ENCODE results near the gene TGM1. TPM values are rescaled to one million over a fixed set of nuclear protein-coding genes. Genes with fewer than 3 reads are reported as not detected.

The TGM1 gene
- total and polyA plus RNA-seq, 2 donors (not counting 1 experiment from before 2014, with no cell fraction given), result 2.7 to 11.9 TPM

DNA sequence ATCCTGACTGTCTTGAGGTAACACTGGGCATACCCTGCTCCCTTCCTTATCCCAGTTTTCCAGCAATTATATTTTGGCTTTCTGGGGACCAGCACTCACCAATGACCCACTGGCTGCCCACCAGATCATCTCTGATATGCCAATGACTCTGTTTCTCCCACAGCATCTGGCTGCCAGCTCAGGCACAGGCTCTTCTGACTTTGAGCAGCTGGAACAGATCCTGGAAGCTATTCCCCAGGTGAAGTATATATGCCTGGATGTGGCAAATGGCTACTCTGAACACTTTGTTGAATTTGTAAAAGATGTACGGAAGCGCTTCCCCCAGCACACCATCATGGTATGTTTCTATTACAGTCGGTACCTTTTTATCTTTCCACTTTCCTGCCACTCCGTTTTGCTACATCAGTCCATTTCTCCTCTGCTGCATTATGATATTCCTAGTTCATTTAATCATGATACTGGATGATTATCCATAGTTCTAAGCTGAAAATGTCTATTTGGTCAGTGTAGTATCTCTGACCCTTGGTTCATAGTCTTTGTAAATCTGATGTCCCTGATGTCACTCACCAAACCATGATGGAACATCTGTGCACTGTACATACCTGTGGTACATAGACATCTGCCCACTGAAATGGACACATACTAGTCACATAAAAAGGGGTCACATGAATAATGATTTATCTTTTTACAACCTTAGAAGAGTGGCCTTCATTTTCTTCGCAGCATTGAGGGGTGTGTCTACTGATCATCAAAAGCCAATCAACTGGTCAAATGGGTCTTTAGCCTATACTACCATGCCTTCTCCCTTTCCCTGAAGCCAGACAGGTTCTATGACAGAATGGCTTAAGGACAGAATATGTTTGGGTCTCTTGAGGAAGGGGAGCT, 26.9 kb downstream of the TGM1 start:
- peaks cover 64% of the 10 kb centered on the region for H3K79me2 ChIP-seq (ENCODE audit: control insufficient read depth, insufficient read depth, low read length)
- H4K20me1 ChIP-seq (ENCODE audit: control insufficient read depth, insufficient read depth, low read length, poor library complexity, severe bottlenecking), result peaks cover 38% of the 10 kb centered on the region
- no peak overlapping the region for H3K4me3 ChIP-seq (ENCODE audit: control extremely low read depth in 1 of 5, extremely low read depth in 1 of 5, insufficient read depth in 1 of 5, low read depth in 2 of 5, low read length in 4 of 5)
- intact Hi-C loops (cut with micrococcal nuclease), result no loop called here
- DNase-seq (no peak), ATAC-seq (ENCODE audit: low read depth) (no peak)
- no peak overlapping the region for H2AFZ ChIP-seq (ENCODE audit: insufficient read depth, low read depth, low read length, poor library complexity, severe bottlenecking)
- H3K36me3 ChIP-seq (replicated peaks in 1 of 2; ENCODE audit: control extremely low read depth in 1 of 2, control insufficient read depth in 1 of 2, extremely low read depth in 1 of 2, insufficient read depth in 2 of 2, low read length in 1 of 2), result peaks cover 2 to 61% of the 10 kb centered on the region in 2 experiments
- H3K27ac ChIP-seq (ENCODE audit: low read length in 2 of 2), result peak overlapping the region in 1 of 2 donors; percentile 41
- Mint-ChIP-seq H3K9me3 (ENCODE audit: insufficient read depth) (no peaks in the 10 kb centered on the region), H3K27me3 (no peaks in the 10 kb centered on the region), H3K4me1 (peaks cover 81% of the 10 kb centered on the region), H3K4me3 (no peak overlapping the region), H3K27ac (peak overlapping the region; percentile 0)
- H3K27me3 ChIP-seq (replicated peaks in 1 of 4; ENCODE audit: control extremely low read depth in 1 of 4, control insufficient read depth in 3 of 4, insufficient read depth in 4 of 4, low read length in 3 of 4), result no peaks in the 10 kb centered on the region
- no peak for TF ChIP-seq EZH2 (IDR thresholded peaks at IDR 0.05; ENCODE audit: borderline replicate concordance, insufficient read depth, low read depth, low read length, poor library complexity, severe bottlenecking)
- TF ChIP-seq, protein P1, sequence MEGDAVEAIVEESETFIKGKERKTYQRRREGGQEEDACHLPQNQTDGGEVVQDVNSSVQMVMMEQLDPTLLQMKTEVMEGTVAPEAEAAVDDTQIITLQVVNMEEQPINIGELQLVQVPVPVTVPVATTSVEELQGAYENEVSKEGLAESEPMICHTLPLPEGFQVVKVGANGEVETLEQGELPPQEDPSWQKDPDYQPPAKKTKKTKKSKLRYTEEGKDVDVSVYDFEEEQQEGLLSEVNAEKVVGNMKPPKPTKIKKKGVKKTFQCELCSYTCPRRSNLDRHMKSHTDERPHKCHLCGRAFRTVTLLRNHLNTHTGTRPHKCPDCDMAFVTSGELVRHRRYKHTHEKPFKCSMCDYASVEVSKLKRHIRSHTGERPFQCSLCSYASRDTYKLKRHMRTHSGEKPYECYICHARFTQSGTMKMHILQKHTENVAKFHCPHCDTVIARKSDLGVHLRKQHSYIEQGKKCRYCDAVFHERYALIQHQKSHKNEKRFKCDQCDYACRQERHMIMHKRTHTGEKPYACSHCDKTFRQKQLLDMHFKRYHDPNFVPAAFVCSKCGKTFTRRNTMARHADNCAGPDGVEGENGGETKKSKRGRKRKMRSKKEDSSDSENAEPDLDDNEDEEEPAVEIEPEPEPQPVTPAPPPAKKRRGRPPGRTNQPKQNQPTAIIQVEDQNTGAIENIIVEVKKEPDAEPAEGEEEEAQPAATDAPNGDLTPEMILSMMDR (IDR thresholded peaks at IDR 0.05), result no peak
- H3K9me3 ChIP-seq (ENCODE audit: control extremely low read depth in 1 of 3, control insufficient read depth in 2 of 3, insufficient read depth in 1 of 3, low read length in 2 of 3), result no peaks in the 10 kb centered on the region
- H3K4me2 ChIP-seq (replicated peaks; ENCODE audit: low read depth, low read length, poor library complexity, severe bottlenecking), result no peak overlapping the region
- WGBS (ENCODE audit: insufficient coverage), result no CpG with 5 or more reads among the region's 5 CpGs
- ChIA-PET CTCF (interaction anchor here (1.4 to 3.2 kb wide), 4 partner anchors 20 to 196 kb away, joined by 5 to 10 read pairs (median 7); partner anchors contain the start of gene MDP1), POLR2A (interaction anchor here (0.5 kb wide), 1 partner anchor 85 kb away, joined by 3 read pairs; no protein-coding TSS in a partner anchor)
- peaks cover 40 to 44% of the 10 kb centered on the region in 2 donors for H3K4me1 ChIP-seq (ENCODE audit: control insufficient read depth in 2 of 2, insufficient read depth in 2 of 2, low read length in 2 of 2)
- H3K9ac ChIP-seq (ENCODE audit: low read length), result no peak overlapping the region

All from B cell (primary cell).